Raji (cell line): ENCODE results near the gene CALM3.

Experiments used
- POLR2A ChIP-seq: IDR thresholded peaks from 2 replicates; pipeline ENCODE4 v1.6.1; 2011; ENCODE audit warnings: low read depth, low read length, control low read depth; ENCODE audit not compliant: insufficient read depth

The CALM3 gene

GRCh38 chr19:46601318-46602224, at the start of gene CALM3:
Gene CALM3 (plus strand): TSS chr19:46601330. CDS start chr19:46601435, 105 bp downstream.
- peak; percentile 78 for TF ChIP-seq POLR2A

- TF ChIP-seq POLR2A, result no peak
Observed at GRCh38 chr19:46552891-46553290, 48.2 kb upstream of the CALM3 start.

GRCh38 chr19:46554161-46554560, 47.0 kb upstream of the CALM3 start:
- TF ChIP-seq POLR2A, result no peak

- no peak for TF ChIP-seq POLR2A
Observed at GRCh38 chr19:46555628-46556280, 45.4 kb upstream of the CALM3 start.

- no peak for TF ChIP-seq POLR2A
Observed at GRCh38 chr19:46559203-46559602, 41.9 kb upstream of the CALM3 start.

GRCh38 chr19:46564701-46565100, 36.4 kb upstream of the CALM3 start:
- TF ChIP-seq POLR2A, result no peak

GRCh38 chr19:46571495-46571894, 29.6 kb upstream of the CALM3 start:
- no peak for TF ChIP-seq POLR2A

GRCh38 chr19:46573679-46574498, 27.2 kb upstream of the CALM3 start:
- TF ChIP-seq POLR2A, result no peak

GRCh38 chr19:46574533-46574932, 26.6 kb upstream of the CALM3 start:
- TF ChIP-seq POLR2A, result no peak

- TF ChIP-seq POLR2A, result no peak
Observed at GRCh38 chr19:46578450-46578849, 22.7 kb upstream of the CALM3 start.

GRCh38 chr19:46579361-46579879, 21.7 kb upstream of the CALM3 start:
- no peak for TF ChIP-seq POLR2A

GRCh38 chr19:46580247-46580646, 20.9 kb upstream of the CALM3 start:
- TF ChIP-seq POLR2A, result no peak

GRCh38 chr19:46585539-46585938, 15.6 kb upstream of the CALM3 start:
- TF ChIP-seq POLR2A, result no peak

- no peak for TF ChIP-seq POLR2A
Observed at GRCh38 chr19:46586294-46586693, 14.8 kb upstream of the CALM3 start.

GRCh38 chr19:46587861-46588260, 13.3 kb upstream of the CALM3 start:
- no peak for TF ChIP-seq POLR2A
